Esophagus (tissue), 2 donors: ENCODE results near the gene FLCN. TPM values are rescaled to one million over a fixed set of nuclear protein-coding genes. Genes with fewer than 3 reads are reported as not detected.

Experiments
- H3K27ac ChIP-seq, 2 donors: one replicate each; pipeline ENCODE4 v1.5.1; 2013; ENCODE audit warnings: low read depth in 2 of 2, mild to moderate bottlenecking in 2 of 2, inconsistent platforms in 1 of 2, low read length in 1 of 2, moderate library complexity in 1 of 2
- H3K27me3 ChIP-seq, 2 donors: one replicate each; pipeline ENCODE4 v1.6.1; 2013; ENCODE audit warnings: low read length in 2 of 2, control low read depth in 1 of 2, mild to moderate bottlenecking in 1 of 2; ENCODE audit not compliant: insufficient read depth in 2 of 2, control insufficient read depth in 1 of 2
- H3K36me3 ChIP-seq, 2 donors: one replicate each; pipeline ENCODE4 v1.6.1; 2013; ENCODE audit warnings: low read length in 1 of 2; ENCODE audit not compliant: control insufficient read depth in 2 of 2, insufficient read depth in 2 of 2
- H3K4me1 ChIP-seq, 2 donors: one replicate each; pipeline ENCODE4 v1.6.1; 2013; ENCODE audit warnings: low read length in 1 of 2; ENCODE audit not compliant: control insufficient read depth in 2 of 2, insufficient read depth in 2 of 2
- H3K4me3 ChIP-seq, 2 donors: one replicate each; pipeline ENCODE4 v1.5.1; 2013; ENCODE audit warnings: low read length in 2 of 2, mild to moderate bottlenecking in 2 of 2, low read depth in 1 of 2, moderate library complexity in 1 of 2
- H3K9me3 ChIP-seq, 2 donors: one replicate each; pipeline ENCODE4 v1.6.1; 2013; ENCODE audit warnings: mild to moderate bottlenecking in 2 of 2, low read depth in 1 of 2, low read length in 1 of 2, moderate library complexity in 1 of 2; ENCODE audit not compliant: control insufficient read depth in 2 of 2, insufficient read depth in 1 of 2
- WGBS, 2 donors: extraction: QIAGEN DNeasy Blood & Tissue Kit; methylation state at CpG; one replicate each; pipeline ENCODE4 v1.1.7; 2013; 5-methylcytosine and 5-hydroxymethylcytosine counted together
- polyA plus RNA-seq, 2 donors: library from polyadenylated mRNA; stranded (reverse); fragments of 200-250 nt; gene quantifications; one replicate each; pipeline ENCODE4 v1.2.3, GENCODE V29; 2013
- donor health status: healthy with polysubstance abuse.
- donor health status: Bipolar disorder and iron deficiency.

FLCN gene
- polyA plus RNA-seq, 2 donors, result 10.3 to 16.3 TPM

GRCh38 chr17:17175340-17175739, 61.6 kb downstream of the FLCN start:
- no peak overlapping the region for H3K4me3 ChIP-seq
- no peaks in the 10 kb centered on the region for H3K27me3 ChIP-seq
- peaks cover 34 to 64% of the 10 kb centered on the region in 2 donors for H3K36me3 ChIP-seq
- no peaks in the 10 kb centered on the region for H3K9me3 ChIP-seq
- 89 to 97% methylated on average over 8 of the region's 8 CpGs for WGBS, 2 donors
- H3K4me1 ChIP-seq, result peaks cover 0 to 4% of the 10 kb centered on the region in 2 donors
- H3K27ac ChIP-seq, result no peak overlapping the region

- H3K27me3 ChIP-seq, result no peaks in the 10 kb centered on the region
- H3K4me3 ChIP-seq, result no peak overlapping the region
- H3K9me3 ChIP-seq, result no peaks in the 10 kb centered on the region
- H3K27ac ChIP-seq, result no peak overlapping the region
- H3K36me3 ChIP-seq, result peaks cover 30 to 60% of the 10 kb centered on the region in 2 donors
- WGBS, 2 donors, result 76 to 94% methylated on average over 14 of the region's 14 CpGs
- no peaks in the 10 kb centered on the region for H3K4me1 ChIP-seq
Measured at GRCh38 chr17:17173921-17174320, 63.0 kb downstream of the FLCN start.

- WGBS, 2 donors, result 87% methylated on average over 9 of the region's 9 CpGs
- Histone ChIP-seq H3K27me3 (no peaks in the 10 kb centered on the region), H3K4me1 (no peaks in the 10 kb centered on the region), H3K4me3 (no peak overlapping the region), H3K36me3 (peaks cover 30 to 60% of the 10 kb centered on the region in 2 donors), H3K9me3 (no peaks in the 10 kb centered on the region), H3K27ac (no peak overlapping the region)
Measured at GRCh38 chr17:17172990-17173389, 64.0 kb downstream of the FLCN start.

GRCh38 chr17:17172001-17172939, 64.7 kb downstream of the FLCN start:
- no peaks in the 10 kb centered on the region for H3K4me1 ChIP-seq
- no peak overlapping the region for H3K4me3 ChIP-seq
- H3K27ac ChIP-seq, result no peak overlapping the region
- WGBS, 2 donors, result 75% methylated on average over 26 of the region's 26 CpGs
- H3K36me3 ChIP-seq, result peaks cover 26 to 66% of the 10 kb centered on the region in 2 donors
- H3K9me3 ChIP-seq, result no peaks in the 10 kb centered on the region
- H3K27me3 ChIP-seq, result no peaks in the 10 kb centered on the region

- Histone ChIP-seq H3K36me3 (peaks cover 26 to 63% of the 10 kb centered on the region in 2 donors), H3K4me1 (no peaks in the 10 kb centered on the region), H3K9me3 (no peaks in the 10 kb centered on the region), H3K27me3 (no peaks in the 10 kb centered on the region), H3K4me3 (no peak overlapping the region), H3K27ac (no peak overlapping the region)
- 84 to 86% methylated on average over 7 of the region's 7 CpGs for WGBS, 2 donors
Measured at GRCh38 chr17:17171186-17171585, 65.8 kb downstream of the FLCN start.

GRCh38 chr17:17170346-17170985, 66.5 kb downstream of the FLCN start:
- Histone ChIP-seq H3K27ac (no peak overlapping the region), H3K4me1 (no peaks in the 10 kb centered on the region), H3K4me3 (no peak overlapping the region), H3K36me3 (peaks cover 25 to 64% of the 10 kb centered on the region in 2 donors), H3K27me3 (no peaks in the 10 kb centered on the region), H3K9me3 (no peaks in the 10 kb centered on the region)
- WGBS, 2 donors, result 55 to 62% methylated on average over 9 of the region's 9 CpGs

GRCh38 chr17:17169396-17169795, 67.6 kb downstream of the FLCN start:
- 84 to 89% methylated on average over 4 of the region's 4 CpGs for WGBS, 2 donors
- Histone ChIP-seq H3K36me3 (peaks cover 29 to 66% of the 10 kb centered on the region in 2 donors), H3K27ac (no peak overlapping the region)

GRCh38 chr17:17168401-17168800, 68.6 kb downstream of the FLCN start:
- WGBS, 2 donors, result 90 to 91% methylated on average over 5 of the region's 5 CpGs
- Histone ChIP-seq H3K9me3 (no peaks in the 10 kb centered on the region), H3K27me3 (no peaks in the 10 kb centered on the region), H3K27ac (no peak overlapping the region), H3K36me3 (peaks cover 22 to 63% of the 10 kb centered on the region in 2 donors), H3K4me1 (no peaks in the 10 kb centered on the region), H3K4me3 (no peak overlapping the region)

More at GRCh38 chr17:17169396-17169795, 67.6 kb downstream of the FLCN start:
- Histone ChIP-seq H3K27me3 (no peaks in the 10 kb centered on the region), H3K4me1 (no peaks in the 10 kb centered on the region), H3K4me3 (no peak overlapping the region), H3K9me3 (no peaks in the 10 kb centered on the region)

- WGBS, 2 donors, result 95 to 96% methylated on average over 10 of the region's 10 CpGs
- no peaks in the 10 kb centered on the region for H3K27me3 ChIP-seq
- peaks cover 20 to 62% of the 10 kb centered on the region in 2 donors for H3K36me3 ChIP-seq
- no peak overlapping the region for H3K27ac ChIP-seq
- no peaks in the 10 kb centered on the region for H3K9me3 ChIP-seq
- H3K4me1 ChIP-seq, result no peaks in the 10 kb centered on the region
- no peak overlapping the region for H3K4me3 ChIP-seq
Measured at GRCh38 chr17:17167986-17168385, 69.0 kb downstream of the FLCN start.
